Left cardiac atrium (tissue), 4 donors: ENCODE results near the gene ZBED4. TPM values are rescaled to one million over a fixed set of nuclear protein-coding genes. Genes with fewer than 3 reads are reported as not detected.
"Not testable (repeated sequence)": the region's sequence is repeated elsewhere in the genome, so short reads cannot be mapped to it uniquely, and the experiment has no call there.

Experiments
- ATAC-seq, 2 donors: fragments of 200-7000 bp; cut with Tn5 transposase; one replicate each; pipeline ENCODE4 v1.9.1; 2020; ENCODE audit warnings: mild to moderate bottlenecking in 2 of 2, moderate library complexity in 2 of 2
- DNase-seq: peaks from one replicate; pipeline ENCODE4 v3.0.0-alpha.2; 2020
- intact Hi-C, 2 donors: fragments of 100-400 bp; cut with DNase I; formaldehyde crosslinking; loops; one replicate each; pipeline versions ENCODE4 v1.14.1 to v1.15.1; 2022 to 2023
- long read RNA-seq: library from polyadenylated mRNA; unstranded; transcript quantifications from one replicate; pipeline ENCODE4 v2.0.0, GENCODE V29; 2021
- total RNA-seq, 2 donors: library from RNA; stranded (reverse); fragmentation: NEBNext Ultra II Directional; extraction: Animal tissue kit (Norgen Biotek cat#: 25700); gene quantifications; one replicate each; pipeline ENCODE4 v1.2.1, GENCODE V29; 2021
- donor health status: DM: no; HTN: yes; CAD: no.
- donor health status: DM: no; HTN: yes; CAD: no; lungs with severe emphysema.
- donor health status: DM: yes; HTN: yes; CAD: no.
- donor health status: Dilated cardiomyopathy.

Gene ZBED4, protein sequence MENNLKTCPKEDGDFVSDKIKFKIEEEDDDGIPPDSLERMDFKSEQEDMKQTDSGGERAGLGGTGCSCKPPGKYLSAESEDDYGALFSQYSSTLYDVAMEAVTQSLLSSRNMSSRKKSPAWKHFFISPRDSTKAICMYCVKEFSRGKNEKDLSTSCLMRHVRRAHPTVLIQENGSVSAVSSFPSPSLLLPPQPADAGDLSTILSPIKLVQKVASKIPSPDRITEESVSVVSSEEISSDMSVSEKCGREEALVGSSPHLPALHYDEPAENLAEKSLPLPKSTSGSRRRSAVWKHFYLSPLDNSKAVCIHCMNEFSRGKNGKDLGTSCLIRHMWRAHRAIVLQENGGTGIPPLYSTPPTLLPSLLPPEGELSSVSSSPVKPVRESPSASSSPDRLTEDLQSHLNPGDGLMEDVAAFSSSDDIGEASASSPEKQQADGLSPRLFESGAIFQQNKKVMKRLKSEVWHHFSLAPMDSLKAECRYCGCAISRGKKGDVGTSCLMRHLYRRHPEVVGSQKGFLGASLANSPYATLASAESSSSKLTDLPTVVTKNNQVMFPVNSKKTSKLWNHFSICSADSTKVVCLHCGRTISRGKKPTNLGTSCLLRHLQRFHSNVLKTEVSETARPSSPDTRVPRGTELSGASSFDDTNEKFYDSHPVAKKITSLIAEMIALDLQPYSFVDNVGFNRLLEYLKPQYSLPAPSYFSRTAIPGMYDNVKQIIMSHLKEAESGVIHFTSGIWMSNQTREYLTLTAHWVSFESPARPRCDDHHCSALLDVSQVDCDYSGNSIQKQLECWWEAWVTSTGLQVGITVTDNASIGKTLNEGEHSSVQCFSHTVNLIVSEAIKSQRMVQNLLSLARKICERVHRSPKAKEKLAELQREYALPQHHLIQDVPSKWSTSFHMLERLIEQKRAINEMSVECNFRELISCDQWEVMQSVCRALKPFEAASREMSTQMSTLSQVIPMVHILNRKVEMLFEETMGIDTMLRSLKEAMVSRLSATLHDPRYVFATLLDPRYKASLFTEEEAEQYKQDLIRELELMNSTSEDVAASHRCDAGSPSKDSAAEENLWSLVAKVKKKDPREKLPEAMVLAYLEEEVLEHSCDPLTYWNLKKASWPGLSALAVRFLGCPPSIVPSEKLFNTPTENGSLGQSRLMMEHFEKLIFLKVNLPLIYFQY
- total RNA-seq = 1 to 10 TPM; 4.4 to 6.7 TPM
- long read RNA-seq, partial matches to known transcripts = 0 of 3 reads
- long read RNA-seq, other reads (novel, unspliced or antisense) = 3 of 3 reads

DNA sequence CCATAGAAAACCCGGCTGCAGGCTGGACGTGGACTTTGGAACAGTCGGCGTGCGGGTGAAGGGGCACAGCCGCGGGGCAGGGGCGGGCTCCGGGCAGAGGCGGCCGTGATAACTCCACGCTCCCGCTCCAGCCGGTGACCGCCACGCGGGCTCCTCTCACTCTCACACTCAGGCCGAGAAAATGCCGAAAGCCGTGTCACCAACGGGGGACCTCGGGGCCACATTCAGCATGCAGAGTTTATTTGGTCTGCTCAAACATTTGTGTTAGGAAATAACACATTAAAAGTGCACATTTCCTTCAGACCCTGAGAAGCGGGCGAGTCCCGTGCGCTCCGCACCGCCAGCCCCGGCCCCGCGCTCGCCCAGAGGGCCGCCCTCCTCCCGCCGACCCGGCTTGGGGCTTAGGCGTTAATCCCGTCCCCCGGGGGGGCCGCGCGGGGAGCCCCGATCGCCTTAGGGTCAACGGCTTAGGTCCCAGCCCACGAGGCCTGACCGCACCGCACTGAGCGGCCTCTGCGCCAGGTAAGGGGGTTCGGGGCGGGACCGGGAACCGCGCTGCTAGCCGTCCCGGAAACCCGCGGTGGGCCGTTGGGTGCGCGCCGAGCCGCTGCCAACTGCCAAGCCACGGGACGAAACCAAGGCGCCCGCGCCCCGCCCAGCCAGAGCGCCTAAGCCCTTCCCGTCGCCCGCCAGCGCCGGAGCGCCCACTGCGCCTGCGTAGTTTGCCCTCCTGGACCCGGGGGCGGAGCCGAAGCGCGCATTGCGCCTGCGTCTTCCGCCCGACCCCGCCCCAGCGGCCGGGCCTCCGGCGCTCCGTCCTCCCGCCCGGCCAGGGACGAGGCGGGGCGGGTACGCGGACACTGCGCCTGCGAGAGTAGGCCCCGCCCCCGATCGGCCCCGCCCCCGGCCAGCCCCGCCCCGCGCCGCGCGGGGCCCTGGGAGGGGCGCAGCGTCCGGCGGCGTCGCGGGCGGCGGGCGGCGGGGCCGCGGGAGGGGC, at the start of gene ZBED4:
Gene ZBED4, plus strand, starts transcription at position 947 of the 997 bp plus-strand sequence. CDS start 29,819 bp downstream, outside the sequence.
- intact Hi-C loops = no loop called here
- peak; percentile 99 for DNase-seq
- peak; percentile 95 for ATAC-seq

DNA sequence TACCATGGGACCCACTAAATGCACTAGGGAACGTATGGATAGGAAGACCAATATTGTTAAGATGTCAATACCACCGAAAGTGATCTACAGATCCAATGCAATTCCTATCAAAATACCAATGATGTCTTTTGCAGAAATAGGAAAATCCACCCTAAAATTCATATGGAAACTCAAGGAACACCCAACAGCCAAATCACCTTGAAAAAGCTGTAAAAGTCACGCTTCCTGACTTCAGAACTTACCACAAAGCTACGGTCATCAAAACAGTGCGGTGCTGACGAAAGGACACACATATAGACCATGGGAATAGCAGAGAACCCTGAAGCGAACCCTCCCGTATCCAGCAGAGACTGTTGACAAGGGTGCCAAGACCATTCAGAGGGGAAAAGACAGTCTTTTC, 46.5 kb upstream of the ZBED4 start:
- DNase-seq (no peak), ATAC-seq (no peak)
- intact Hi-C loops = no loop called here

DNA sequence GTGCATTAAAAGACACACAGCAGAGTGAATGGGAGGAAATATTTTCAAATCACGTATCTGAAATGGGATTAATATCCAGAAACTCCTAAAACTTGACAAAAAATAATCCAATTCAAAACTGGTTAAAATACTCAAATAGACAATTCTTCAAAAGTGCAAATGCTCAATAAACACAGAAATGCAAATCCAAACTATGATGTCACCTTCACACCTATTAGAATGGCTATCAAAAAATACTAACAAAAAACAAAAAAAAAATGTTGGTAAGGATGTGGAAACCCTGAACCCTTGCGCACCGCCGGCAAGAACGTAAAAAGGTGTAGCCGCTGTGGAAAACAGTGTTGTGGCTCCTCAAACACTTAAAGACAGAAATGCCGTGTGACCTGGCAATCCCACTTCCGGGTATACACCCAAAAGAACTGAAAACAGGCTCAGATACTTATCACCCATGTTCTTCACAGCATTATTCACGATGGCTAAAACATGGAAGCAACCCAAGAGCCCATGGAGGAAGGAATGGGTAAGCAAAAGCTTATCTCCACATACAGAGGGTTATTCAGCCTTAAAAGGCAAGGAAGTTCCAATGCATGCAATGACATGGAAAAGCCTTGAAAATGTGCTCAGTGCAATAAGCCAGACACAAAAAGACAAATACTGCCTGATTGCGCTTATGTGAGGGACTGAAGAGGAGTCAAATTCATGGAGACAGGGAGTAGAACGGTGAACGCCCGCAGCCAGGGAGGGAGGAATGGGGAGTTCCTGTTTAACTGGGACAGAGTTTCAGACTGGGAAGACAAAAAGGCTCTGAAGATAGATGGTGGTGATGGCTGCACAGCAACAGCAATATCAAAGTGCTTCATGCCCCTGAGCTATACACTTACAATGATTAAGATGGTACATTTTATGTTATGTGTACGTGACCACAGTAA, 45.6 kb upstream of the ZBED4 start:
- ATAC-seq (no peak), DNase-seq (no peak)
- intact Hi-C loops = no loop called here

DNA sequence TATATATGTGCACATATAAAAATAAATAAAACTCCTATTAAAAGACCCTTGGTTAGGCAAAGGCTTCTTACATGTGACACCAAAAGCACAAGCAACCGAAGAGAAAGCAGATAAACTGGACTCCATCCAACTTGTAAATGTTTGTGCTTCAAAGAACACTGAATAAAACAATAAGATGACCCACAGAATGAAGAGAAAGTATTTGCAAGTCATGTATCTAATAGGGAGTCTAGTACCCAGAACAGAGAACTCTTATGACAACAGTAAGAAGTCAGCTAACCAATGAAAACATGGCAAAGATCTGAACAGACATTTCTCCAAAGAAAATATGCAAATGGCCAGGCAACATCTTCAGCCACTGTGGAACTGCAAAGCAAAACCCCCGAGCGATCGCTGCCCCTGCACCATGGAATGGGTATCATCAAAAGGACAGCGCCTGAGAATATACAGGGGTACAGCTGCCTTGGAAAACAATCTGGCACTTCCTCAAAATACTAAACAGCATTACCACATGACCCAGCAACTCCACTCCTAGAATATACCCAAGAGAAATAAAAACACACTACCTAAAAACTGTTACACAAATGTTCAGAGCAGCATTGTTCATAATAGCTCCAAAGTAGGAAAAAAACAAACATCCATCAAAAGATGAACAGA, 43.2 kb upstream of the ZBED4 start:
- DNase-seq (no peak), ATAC-seq (no peak)
- intact Hi-C loops = no loop called here

DNA sequence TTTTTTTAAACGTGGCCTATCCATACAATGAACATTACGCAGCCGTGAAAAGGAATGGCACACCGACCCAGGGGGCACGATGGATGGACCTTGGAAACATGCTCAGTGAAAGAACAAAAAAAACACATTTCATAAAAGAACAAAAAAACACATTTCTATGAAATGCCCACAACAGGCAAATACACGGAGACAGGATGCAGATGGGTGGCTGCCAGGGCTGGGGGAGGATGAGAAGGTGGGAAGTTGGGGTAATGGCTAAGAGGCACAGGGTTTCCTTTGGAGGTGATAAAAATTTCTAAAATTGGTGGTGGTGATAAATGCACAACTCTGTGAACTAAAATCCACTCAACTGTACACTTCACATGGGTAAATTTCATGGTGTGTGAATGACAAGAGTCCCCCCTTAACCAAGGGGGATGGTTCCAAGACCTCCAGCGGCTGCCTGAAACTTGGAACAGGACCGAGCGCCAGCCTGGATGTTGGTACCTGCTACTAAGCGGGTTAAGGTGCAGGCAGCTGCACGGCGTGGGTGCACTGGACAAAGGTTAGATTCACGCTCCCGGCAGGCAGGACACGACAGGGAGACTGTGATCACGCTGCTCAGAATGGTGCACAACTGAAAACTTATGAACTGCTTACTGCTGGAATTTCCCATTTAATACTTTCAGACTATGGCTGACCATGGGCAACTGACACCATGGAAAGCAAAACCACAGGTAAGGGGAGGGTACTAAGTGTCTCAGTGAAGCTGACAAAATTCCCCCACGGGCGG, 42.4 kb upstream of the ZBED4 start:
- ATAC-seq (no peak), DNase-seq (no peak)
- intact Hi-C loops = no loop called here

DNA sequence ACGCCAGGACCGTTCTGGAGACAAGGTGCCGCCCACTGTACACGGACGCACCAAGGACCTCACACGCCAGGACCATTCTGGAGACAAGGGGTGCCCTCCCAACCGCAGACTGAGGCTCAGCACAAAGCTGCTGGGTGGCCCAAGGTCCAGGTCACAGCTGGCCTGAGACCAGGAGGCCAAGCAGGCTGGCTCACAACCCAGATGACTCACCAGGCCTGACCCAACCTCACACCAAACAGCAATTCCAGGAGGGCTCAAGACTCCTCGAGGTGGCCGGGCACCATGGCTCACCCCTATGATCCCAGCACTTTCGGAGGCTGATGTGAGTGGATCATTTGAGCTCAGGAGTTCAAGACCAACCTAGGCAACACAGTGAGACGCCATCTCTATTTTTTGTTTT, 40.8 kb upstream of the ZBED4 start:
- intact Hi-C loops = no loop called here
- peak in 1 of 2 donors; percentile 25 for ATAC-seq
- no peak for DNase-seq

DNA sequence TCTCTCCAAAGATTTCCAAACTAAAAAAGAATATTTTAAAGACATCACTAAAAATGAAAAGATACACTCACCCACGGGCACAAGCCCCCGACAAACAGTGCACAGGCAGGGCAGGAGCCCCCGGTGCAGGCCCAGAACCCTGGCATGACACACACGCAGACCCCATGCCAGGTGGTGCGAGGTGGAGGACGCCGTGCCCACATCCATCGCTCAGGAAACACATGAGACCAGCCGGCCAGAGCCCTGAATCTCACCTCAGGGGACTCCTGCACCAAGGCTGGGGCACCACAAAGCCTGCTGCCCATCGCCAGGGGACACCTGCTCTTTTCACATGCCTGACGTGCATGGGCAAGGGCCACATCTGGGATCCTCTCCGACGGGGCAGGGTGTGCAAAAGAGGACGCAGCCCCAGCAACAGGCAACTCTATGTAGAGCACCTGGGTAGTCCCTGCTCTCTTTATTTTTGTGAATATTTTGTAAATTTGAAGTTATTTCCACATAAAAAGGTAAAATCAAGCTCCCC, 39.4 kb upstream of the ZBED4 start:
- DNase-seq (no peak), ATAC-seq (no peak)
- intact Hi-C loops = no loop called here

DNA sequence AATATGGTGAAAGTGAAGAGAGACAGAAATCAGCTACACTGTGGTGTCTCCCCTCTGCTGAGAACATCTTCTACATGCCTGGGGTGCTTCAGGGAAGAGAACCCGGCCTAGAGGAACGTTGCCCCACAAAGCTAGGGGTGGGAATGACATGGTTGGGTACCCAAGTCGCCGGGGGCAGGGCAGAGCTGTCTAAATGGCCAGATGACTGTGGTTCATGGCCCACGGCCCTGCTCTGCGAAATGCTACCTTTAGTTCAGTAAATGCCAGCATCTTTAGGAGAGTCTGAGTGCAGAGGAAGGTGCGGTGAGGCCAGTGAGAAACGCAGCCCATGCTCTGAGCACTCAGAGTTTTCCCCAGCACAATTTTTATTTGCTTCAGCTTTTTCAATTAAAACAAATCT, 38.8 kb upstream of the ZBED4 start:
- no peak for ATAC-seq
- intact Hi-C loops = no loop called here
- DNase-seq = no peak

DNA sequence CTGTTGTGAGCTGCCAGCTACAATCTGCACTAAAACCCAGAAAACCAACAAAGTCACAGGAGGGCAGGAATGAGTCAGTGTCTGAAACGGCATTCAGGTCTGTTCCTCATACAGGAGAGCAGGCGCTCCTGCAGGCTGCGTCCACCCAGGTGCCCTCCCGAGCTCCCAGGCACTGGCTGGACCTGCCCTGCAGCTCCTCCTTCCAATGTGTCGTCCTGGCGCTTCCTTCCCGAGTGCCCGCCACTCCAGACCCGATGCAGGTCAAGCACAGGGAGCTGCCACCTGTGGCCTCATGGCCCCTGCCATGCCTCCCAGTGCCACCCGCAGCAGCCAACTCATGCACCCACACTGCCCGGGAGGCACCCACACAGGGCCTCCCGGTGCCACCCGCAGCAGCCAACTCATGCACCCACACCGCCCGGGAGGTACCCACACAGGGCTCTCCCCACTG, 38.0 kb upstream of the ZBED4 start:
- intact Hi-C loops = no loop called here
- ATAC-seq = no peak
- DNase-seq = no peak

DNA sequence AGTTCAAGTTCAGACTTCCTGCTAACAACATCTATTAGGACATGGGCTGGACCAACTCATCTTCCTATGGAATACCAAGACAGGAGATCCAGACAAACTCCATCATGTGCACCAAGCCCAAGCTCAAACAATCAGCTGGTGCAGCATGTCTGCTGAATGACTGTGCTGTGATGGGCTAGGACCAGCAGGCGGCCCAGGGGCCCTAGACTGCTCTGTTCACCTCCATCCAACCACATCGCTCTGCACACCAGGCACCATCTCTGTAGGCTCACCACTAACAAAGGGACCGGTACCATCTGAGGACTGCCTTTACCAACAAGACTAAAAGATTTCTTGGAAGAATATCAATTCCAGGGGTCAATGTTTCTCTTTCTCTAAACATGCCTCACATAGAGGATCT, 36.3 kb upstream of the ZBED4 start:
- DNase-seq (no peak), ATAC-seq (no peak)
- intact Hi-C loops = no loop called here

DNA sequence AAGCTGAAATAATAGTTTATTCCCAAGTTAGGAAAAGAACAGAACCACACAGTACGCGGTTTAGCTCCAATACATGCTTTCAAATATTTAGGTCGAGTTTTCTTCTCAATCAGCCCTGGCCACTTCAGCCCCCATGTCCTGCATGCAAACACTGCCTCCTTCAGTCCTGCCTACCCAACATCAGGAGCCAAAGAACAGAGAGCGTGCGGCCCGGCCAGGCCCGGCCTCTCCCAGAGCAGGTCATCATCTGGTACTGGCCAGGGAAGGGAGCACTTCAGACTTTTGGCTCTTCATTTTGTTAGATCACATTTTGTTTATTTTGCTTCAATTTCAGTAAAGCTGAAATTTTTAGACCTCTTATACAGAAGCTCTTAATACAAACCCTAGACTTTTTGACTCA, 32.7 kb upstream of the ZBED4 start:
- no peak for DNase-seq
- ATAC-seq = peak in 1 of 2 donors; percentile 53
- intact Hi-C loops = no loop called here

DNA sequence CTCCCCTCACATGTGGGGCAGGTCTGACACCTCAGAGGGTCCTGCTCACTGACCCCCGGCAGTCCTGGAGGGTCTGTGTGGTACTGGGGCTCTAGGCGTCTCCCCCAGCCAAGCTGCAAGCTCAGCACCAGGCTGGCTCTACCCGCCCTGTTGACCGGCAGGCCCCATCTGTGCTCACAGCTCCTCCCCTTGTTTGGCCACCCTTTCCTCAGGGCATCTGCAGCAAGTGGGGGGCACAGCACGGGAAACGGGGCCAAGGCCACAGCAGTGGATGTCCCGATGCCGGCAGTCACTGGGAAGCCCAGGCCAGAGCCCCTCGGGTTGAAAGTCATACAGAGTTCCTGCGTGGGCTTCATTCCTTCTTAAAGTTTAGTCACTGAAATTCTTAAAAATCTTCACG, 31.9 kb upstream of the ZBED4 start:
- ATAC-seq, DNase-seq, intact Hi-C loops: not testable (repeated sequence)

DNA sequence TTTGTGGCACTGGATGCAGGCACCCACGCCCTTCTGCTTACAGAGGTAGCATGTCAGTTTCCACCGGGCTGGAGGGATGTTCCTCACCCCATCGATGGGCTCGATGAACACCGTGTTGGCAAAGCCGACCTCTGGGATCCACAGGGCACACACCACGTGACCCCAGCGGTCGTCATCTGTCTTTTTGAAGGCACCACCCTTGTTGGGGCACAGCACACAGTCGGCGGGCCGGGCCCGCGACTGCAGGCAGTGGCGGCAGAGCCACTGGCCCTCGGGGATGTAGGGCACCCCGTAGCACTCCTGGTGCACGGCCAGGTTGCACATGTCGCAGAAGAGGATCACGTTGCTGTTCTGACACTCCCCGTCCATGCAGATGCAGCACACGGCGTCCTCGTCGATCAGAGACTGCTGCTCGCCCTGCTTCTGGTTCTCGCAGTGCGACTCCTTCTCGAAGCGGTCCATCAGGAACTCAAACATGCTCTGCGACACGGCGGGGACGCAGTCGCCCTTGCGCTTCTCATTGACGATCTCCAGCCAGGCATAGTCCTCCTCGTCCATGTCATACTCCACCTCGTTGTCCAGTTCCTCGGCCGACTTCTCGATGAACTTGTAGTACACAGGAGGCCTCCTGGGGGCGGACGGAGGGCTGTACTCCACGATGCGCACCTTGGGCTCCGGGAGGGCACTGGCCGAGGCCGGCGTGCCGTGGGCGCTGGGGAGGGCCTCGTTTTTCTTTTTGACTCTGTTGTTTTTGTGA, 30.2 kb upstream of the ZBED4 start:
- intact Hi-C loops = no loop called here
- no peak for DNase-seq
- no peak for ATAC-seq

DNA sequence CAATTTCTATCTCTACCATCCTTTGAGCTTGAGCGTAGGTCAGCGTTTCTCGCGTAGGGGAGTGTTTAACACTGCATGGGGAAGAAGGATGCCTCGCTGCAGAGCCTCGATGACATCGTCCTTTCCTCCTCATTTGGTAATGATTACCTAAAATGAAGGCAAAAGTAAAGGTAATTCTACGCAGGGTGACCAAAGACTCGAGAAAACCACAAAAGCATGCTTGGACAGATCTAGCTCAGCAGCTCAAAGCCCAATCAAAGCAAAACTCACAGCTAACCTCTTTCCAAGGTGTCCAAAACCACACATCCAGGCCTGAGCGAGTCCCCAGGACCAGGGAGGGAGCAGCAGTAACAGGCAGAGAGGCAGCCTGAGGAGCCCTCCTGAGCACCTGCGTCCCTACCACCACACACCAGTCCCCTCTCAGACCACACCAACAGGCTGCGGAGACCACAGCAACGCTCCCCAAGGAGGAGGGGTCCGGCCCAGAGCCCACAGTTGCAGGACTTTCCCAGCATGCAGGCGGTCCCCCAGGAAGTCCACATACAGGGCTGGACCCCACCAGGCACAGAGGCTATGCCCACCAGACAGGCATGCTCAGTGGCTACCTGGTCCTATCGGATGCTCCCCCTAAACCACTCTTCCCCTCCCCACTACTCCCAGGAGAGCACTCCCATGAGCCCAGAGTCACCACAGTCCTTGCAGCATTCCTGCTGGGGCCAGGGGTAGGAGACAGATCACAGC, 29.3 kb upstream of the ZBED4 start:
- intact Hi-C loops = no loop called here
- DNase-seq = no peak
- ATAC-seq = no peak
